LNCAP (cell line): Measurements from ENCODE around the gene HSPA12B.

Experiments used
- CTCF ChIP-seq: fragments of 450-650 bp; IDR thresholded peaks from 2 replicates; pipeline ENCODE4 v1.5.1; 2017; ENCODE audit warnings: mild to moderate bottlenecking

Gene HSPA12B

GRCh38 chr20:3800878-3801260 is 68.4 kb downstream of the HSPA12B start:
- no peak for TF ChIP-seq CTCF

DNA sequence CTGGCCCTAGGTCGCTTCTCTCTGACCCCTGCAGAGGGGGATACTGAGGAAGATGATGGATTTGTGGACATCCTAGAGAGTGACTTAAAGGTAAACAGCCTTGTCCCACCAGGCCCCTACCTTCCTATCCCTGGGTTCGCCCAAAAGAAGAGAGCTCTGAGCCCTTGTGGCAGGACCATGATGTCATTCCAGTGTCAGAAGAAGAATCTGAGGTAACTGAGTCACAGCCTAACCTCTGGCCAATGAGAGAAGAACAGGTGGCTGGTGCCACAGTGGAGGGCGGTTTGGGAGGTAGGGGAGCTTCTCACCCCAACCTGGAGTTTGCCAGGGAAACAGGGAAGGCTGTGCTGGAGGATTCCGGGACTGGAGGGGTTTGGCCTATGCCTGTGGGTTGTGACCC is 68.8 kb downstream of the HSPA12B start:
- TF ChIP-seq CTCF: no peak

GRCh38 chr20:3801846-3802245 is 69.4 kb downstream of the HSPA12B start:
- no peak for TF ChIP-seq CTCF
